HG03571 (cell line): Measurements from ENCODE around the gene LHFPL6.

ENCODE experiments used
- ATAC-seq: cut with Tn5 transposase; IDR thresholded peaks from one replicate; pipeline ENCODE4 v1.9.1; 2021; ENCODE audit not compliant: unreplicated experiment

Gene LHFPL6

GRCh38 chr13:39474600-39474999, 128.4 kb downstream of the LHFPL6 start:
- no peak for ATAC-seq

DNA sequence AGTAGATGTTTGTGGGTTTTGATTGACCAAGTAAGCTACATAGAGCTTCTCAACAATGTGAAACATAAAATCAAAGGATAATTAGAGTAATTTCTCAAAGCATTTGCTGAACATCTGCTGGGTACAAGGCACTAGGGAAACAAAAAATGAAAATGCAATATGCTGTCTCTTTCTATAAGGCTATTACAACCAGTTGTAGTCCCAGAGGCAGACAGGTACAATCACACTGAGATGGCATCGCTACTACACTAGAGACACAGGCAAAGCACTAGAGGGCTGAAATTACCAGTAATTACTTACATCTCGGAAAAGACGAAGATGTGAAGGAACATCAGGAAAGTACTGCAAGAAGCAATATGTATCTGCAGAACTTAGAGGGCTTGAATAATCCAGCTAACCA, 133.3 kb downstream of the LHFPL6 start:
- no peak for ATAC-seq

DNA sequence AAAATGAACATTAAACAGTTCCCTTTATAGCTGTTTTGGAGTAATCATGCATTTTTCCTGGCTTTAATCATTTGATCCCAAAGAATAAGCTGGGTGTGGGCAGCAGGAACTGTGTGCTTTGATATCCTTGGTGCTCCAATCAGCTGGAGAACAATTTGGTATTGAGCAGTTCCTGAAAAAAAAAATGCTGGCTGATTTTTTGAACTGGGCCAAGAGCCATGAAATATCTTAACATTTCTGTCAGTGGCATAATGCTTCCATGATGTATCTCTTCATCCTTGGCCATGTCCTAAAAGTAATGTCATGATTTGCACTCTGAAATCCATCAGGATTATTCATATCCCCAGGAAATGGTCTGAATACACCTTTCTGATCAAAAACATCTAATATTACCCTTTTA, 134.7 kb downstream of the LHFPL6 start:
- no peak for ATAC-seq

GRCh38 chr13:39463611-39464010, 139.4 kb downstream of the LHFPL6 start:
- no peak for ATAC-seq

DNA sequence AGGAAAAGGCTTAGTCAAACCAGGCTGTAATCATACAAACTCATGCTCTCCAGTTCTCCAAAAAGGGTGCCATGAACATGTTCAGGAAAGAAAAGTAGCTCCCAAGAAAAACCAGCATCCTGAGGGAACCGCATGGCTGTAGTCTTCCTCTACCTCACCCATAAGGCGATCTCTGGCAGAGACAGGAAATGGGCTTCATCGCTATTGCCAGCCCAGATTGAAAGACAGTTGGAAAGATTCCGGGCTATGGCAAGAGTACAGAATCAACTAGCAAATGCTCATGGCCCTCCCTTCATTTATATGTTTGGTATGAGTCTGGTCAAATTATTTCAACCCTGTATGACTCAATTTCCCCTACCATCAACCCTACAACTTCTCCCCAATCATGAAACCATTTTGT, 140.1 kb downstream of the LHFPL6 start:
- ATAC-seq: no peak

DNA sequence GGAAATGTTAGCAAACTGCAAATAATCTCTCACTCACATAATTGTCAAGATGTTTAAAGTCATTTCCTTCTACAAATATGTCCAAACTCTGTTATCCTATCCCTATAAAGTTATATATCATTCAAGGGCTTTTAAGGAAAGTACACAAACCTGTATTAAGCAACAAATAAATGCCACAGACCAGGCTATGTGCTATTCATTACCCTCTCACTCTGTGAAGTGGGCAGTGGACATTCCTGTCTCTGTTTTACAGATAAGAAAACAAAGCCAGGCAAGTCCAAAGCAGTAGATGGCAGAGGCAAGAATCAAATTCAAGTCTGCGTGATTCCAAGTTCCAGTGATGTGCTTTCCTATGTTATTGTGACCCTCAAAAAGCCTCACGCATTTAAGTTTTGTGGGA, 140.6 kb downstream of the LHFPL6 start:
- no peak for ATAC-seq

DNA sequence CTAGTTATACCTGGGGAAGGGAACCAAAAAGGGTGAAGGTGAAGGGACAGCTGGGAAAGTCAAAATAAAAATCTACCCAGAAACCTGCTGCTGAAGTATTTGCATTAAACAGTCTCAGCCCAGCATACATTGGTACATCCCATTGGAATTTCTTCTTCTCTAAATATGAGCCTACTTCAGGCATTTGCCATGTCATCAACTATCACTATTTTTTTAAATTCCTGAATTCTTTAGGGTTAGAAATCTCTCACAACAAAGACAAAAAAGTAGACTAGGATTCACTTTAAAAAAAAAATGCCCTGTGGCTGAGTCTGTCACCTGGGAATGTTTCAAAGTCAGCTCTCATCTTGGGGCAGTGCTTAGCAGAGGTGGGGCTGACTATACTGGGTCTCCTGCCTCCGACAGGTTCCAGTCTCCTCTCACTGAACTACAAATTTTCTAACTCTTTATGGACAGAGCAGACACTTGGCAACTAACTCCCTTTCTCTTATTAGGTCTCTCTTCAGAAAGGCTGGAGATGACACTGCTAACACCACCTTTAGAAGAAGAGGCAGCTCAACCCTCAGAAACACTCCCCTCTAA, 141.2 kb downstream of the LHFPL6 start:
- ATAC-seq: no peak

DNA sequence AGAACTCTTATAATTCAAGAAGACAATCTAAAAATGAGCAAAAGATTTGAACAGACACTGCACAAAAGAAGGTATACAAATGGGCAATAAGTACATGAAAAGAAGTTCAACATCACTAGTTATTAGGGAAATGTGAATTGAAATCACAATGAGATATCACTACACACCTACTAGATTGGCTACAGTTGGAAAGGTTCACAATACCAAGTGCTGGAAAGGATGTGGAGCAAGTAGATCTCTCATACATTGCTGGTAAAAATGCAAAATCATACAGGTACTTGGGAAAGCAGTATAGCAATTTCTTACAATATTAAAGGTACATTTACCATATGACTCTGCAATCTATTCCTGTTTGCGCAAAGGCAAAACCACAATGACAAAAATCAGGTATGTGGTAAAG, 145.7 kb downstream of the LHFPL6 start:
- ATAC-seq: no peak

DNA sequence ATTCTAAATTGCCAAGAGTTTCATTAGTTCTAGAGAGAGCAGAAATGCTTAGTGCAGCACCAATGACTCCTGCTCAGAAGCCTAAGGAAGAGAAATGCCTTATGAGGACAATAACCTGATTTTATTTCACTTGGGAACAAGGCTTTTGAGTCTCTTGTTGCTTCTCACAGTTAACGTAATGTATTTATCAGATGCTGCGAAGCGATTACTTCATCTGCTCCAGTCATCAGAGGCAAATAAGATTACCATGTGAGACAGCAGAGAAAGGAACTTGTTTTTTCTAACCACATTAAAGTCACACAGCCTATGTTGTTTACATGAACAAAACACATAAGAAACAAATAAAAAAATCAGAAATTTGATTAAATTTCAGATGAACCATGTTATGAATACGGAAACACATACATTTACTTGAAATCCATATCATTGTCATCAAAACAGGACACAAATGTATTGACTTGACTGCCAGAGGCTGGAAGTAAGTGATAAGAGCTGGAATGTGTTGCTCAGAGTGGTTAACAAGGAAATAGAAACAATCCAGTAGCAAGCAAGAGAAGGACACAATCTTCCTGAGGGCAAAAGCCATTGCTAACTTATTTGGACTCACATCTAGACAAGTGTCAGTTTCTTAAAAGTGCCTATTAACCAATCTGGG, 147.3 kb downstream of the LHFPL6 start:
- no peak for ATAC-seq

DNA sequence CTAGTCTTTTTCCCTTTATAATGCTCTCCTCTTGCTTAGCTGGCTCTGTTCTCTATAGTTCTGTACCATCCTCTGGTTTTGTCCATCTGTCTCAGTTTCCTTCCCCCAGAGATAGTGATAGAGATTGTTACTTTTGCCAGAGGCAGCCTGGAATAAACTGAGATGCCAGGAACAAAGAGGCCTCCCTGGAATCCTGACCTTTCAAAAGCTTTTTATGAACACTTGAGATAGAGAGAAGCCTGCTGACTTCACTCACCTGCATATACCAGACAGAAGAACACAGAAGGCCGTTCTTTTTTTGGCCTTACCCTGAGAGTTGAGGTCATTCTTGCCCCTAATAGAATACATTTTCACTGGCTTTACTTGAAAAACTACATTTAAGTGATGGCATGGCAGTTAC, 150.2 kb downstream of the LHFPL6 start:
- no peak for ATAC-seq

- ATAC-seq: no peak
Observed at GRCh38 chr13:39452417-39452816, 150.6 kb downstream of the LHFPL6 start.

DNA sequence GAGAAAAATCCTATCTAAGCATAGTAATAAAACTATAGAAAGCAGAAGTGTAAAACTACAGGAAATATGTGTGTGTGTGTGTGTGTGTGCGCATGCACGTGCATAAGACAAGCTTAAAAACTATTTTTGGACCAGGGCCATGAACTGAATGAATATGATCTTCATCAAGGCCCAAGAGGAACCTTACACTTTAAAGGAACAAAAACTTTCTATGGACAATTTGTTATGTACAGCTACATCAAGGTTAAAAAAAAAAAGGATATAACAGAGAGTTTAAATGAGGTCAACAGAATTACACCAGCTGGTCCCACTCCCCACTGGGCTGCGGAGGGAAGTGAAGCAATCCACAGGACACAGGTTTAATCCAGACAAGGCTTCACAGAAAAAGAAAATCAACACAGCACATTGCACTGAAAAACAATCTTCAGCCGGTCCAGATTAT, 151.1 kb downstream of the LHFPL6 start:
- ATAC-seq: no peak

- no peak for ATAC-seq
Observed at GRCh38 chr13:39451301-39451700, 151.7 kb downstream of the LHFPL6 start.

GRCh38 chr13:39450176-39450575, 152.8 kb downstream of the LHFPL6 start:
- ATAC-seq: no peak

DNA sequence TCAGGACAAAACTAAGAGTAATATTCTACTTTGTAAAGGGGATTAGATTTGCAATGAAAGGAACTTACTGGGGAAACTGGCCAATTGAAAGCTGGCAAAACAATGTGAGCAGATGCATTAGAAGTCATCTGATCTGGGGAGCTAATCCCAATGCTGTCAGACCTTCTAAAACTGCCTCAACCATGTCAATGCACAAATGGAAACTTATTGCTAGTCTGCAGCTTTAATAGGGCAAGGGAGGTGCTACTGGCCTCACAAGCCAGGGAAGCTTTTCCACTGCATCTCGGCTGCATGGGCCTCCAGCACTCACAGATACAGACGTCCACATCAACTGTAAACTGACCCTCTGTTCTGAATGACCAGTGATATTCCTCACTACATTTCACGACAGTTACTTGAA, 154.2 kb downstream of the LHFPL6 start:
- ATAC-seq: no peak

DNA sequence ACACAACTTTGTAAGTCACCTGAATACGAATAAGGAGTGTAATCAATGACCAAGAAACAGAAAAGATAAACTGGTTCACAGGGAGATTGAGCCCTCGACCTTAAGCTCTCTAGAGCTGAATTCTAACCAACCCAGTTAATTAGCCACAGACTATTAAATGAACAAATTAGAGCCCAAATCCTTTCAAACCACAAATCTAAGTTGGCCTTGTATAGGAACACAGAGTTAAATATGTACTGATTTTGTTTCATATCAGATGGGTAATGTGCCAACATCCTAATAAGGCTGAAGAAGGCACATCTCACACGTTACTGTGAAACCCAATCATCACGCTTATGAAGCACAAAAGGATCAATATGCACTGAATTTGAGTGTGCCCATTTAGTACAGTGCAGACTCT, 156.1 kb downstream of the LHFPL6 start:
- ATAC-seq: no peak

DNA sequence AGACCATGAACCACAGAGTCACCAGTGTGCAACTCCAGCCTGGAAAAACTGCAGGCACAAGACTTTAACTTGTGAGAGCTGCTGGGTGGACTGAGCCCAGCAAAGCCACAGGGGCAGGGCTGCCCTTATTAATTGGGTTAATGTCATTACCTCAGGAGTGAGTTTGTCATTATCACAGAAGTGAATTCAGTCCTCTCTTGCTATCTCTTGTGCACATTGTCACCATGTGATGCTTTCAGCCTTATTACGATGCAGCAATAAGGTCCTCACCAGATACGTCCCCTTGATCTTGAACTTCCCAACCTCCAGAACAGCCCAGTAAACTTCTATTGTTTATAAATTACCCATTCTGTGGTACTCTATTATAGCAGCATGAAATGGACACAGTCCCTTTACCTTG, 158.1 kb downstream of the LHFPL6 start:
- no peak for ATAC-seq

- no peak for ATAC-seq
Observed at GRCh38 chr13:39433651-39434050, 169.3 kb downstream of the LHFPL6 start.

- ATAC-seq: no peak
Observed at GRCh38 chr13:39432196-39432595, 170.8 kb downstream of the LHFPL6 start.

DNA sequence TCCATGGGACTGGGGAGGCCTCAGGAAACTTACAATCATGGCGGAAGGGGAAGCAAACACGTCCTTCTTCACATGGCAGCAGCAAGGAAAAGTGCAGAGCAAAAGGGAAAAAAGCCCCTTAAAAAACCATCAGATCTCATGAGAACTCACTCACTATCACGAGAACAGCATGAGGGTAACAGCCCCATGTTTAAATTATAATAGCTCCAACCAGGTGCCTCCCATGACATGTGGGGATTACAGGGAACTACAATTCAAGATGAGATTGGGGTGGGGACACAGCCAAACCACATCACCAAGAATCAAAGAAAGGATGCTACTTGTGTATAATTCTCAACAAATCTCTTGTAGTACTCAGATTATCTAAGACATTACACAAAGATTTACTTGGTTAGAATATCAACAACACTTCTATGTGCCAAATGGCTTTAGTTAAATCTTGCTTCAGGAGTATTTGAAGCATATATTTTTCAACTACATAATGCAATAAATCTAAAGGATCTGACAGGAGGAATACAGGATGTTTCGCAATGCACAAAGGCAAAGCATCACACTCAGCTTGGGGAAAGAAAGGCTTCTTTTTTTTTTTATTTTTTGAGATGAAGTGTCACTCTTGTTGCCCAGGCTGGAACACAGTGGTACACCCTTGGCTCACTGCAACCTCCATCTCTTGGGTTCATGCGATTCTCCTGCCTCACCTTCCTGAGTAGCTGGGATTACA, 180.0 kb downstream of the LHFPL6 start:
- no peak for ATAC-seq

GRCh38 chr13:39419876-39420275, 183.1 kb downstream of the LHFPL6 start:
- ATAC-seq: no peak

DNA sequence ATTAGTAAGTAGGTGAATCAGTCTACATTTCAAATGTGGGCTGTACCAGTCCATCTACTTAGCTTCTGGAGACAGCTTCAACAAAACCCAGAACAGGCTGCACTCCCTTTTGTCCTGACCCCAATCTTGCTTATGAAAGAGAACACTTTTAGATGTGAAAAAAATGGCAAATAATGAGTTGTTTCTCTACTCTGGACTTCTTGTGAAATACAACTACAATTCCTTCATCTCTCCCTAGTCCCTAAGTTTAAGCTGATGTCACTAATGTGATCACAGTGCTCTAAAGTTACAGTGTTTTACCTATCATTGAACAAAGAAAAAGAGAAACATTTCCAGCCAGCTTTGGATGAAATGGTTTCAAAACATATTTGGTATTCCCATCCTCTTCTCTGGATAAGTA, 183.9 kb downstream of the LHFPL6 start:
- no peak for ATAC-seq
